IMR-90 (cell line): Measurements from ENCODE around the gene MYOM1. TPM values are rescaled to one million over a fixed set of nuclear protein-coding genes. Genes with fewer than 3 reads are reported as not detected.

Source experiments
- ATAC-seq: fragments of 200-7000 bp; cut with Tn5 transposase; 2 replicates; pipeline ENCODE4 v1.9.1; 2020; ENCODE audit warnings: low read depth, mild to moderate bottlenecking, moderate library complexity
- BruUV-seq: library from RNA; stranded (reverse); fragments of 400-500 nt; replicated peaks from 2 replicates; lab custom pipeline; 2021; lab: Mats Ljungman, UMichigan
- CTCF ChIA-PET: fragments of 300-600 bp; formaldehyde crosslinking; extraction: SDS; loops from one replicate; lab custom pipeline; 2021; ENCODE audit warnings: antibody characterized with exemption; lab: Yijun Ruan, JAX
- POLR2A ChIA-PET: fragments of 300-600 bp; sonication (Branson Sonifier 250); formaldehyde crosslinking; loops from one replicate; lab custom pipeline; 2022; ENCODE audit warnings: antibody characterized with exemption; ENCODE audit not compliant: unreplicated experiment; lab: Charles Lee
- DNase-seq: peaks from one replicate; pipeline ENCODE4 v3.0.0; 2013
- H2AFZ ChIP-seq: replicated peaks from 2 replicates; pipeline ENCODE3; 2013; ENCODE audit warnings: low read length, mild to moderate bottlenecking; ENCODE audit not compliant: poor library complexity
- H2AK5ac ChIP-seq: 2 replicates; pipeline ENCODE4 v1.6.1; 2013; ENCODE audit warnings: low read depth, low read length, inconsistent platforms
- H2AK9ac ChIP-seq: replicated peaks from 2 replicates; pipeline ENCODE3; 2013; ENCODE audit warnings: mild to moderate bottlenecking, low read depth, low read length, moderate library complexity; ENCODE audit not compliant: poor library complexity
- H2BK120ac ChIP-seq: 2 replicates; pipeline ENCODE4 v1.6.1; 2013; ENCODE audit warnings: low read depth, low read length, inconsistent platforms
- H2BK15ac ChIP-seq: 3 replicates; pipeline ENCODE4 v1.6.1; 2013; ENCODE audit warnings: low read depth, low read length, inconsistent platforms
- H2BK20ac ChIP-seq: 2 replicates; pipeline ENCODE4 v1.6.1; 2013; ENCODE audit warnings: low read depth, mild to moderate bottlenecking, inconsistent platforms, low read length, moderate library complexity
- H2BK5ac ChIP-seq: 2 replicates; pipeline ENCODE4 v1.6.1; 2013; ENCODE audit warnings: mild to moderate bottlenecking, low read depth, low read length, inconsistent platforms; ENCODE audit not compliant: poor library complexity, severe bottlenecking
- H3K14ac ChIP-seq: replicated peaks from 2 replicates; pipeline ENCODE4 v1.6.1; 2013; ENCODE audit warnings: low read depth, low read length, inconsistent platforms
- H3K18ac ChIP-seq: 2 replicates; pipeline ENCODE4 v1.6.1; 2013; ENCODE audit warnings: low read depth, low read length, control low read depth
- H3K23ac ChIP-seq: 2 replicates; pipeline ENCODE4 v1.6.1; 2013; ENCODE audit warnings: low read depth, low read length, inconsistent platforms
- H3K27ac ChIP-seq: 2 replicates; pipeline ENCODE4 v1.5.1; 2013; ENCODE audit warnings: mild to moderate bottlenecking, control low read depth, low read length; ENCODE audit not compliant: insufficient read depth
- H3K27me3 ChIP-seq: 2 replicates; pipeline ENCODE4 v1.6.1; 2013; ENCODE audit warnings: low read length; ENCODE audit not compliant: control insufficient read depth, insufficient read depth
- H3K36me3 ChIP-seq: 2 replicates; pipeline ENCODE4 v1.6.1; 2013; ENCODE audit warnings: low read length, mixed read lengths; ENCODE audit not compliant: control insufficient read depth, insufficient read depth
- H3K4ac ChIP-seq: 2 replicates; pipeline ENCODE4 v1.6.1; 2013; ENCODE audit warnings: low read depth, low read length, inconsistent platforms
- H3K4me1 ChIP-seq: 2 replicates; pipeline ENCODE4 v1.6.1; 2013; ENCODE audit warnings: low read length, mixed read lengths; ENCODE audit not compliant: control insufficient read depth, insufficient read depth
- H3K4me2 ChIP-seq: 2 replicates; pipeline ENCODE4 v1.6.1; 2013; ENCODE audit warnings: low read depth, mild to moderate bottlenecking, control low read depth, low read length, moderate library complexity
- H3K4me3 ChIP-seq: 2 replicates; pipeline ENCODE4 v1.5.1; 2013; ENCODE audit warnings: low read depth, mild to moderate bottlenecking, control low read depth, low read length, moderate library complexity; ENCODE audit not compliant: insufficient read depth
- H3K56ac ChIP-seq: 2 replicates; pipeline ENCODE4 v1.6.1; 2013; ENCODE audit warnings: low read length, inconsistent platforms; ENCODE audit not compliant: insufficient read depth; ENCODE audit errors: extremely low read depth
- H3K79me1 ChIP-seq, 2 experiments: 2 replicates each; pipeline ENCODE4 v1.6.1; 2013; ENCODE audit warnings: low read length in 2 of 2, inconsistent platforms in 1 of 2, low read depth in 1 of 2
- H3K9ac ChIP-seq: 2 replicates; pipeline ENCODE4 v1.6.1; 2013; ENCODE audit warnings: low read depth, low read length, control low read depth
- H3K9me1 ChIP-seq: 2 replicates; pipeline ENCODE4 v1.6.1; 2013; ENCODE audit warnings: low read length, inconsistent platforms; ENCODE audit not compliant: insufficient read depth
- H3K9me3 ChIP-seq: 2 replicates; pipeline ENCODE4 v1.6.1; 2013; ENCODE audit warnings: low read length; ENCODE audit not compliant: control insufficient read depth, insufficient read depth
- H4K20me1 ChIP-seq: 2 replicates; pipeline ENCODE4 v1.6.1; 2013; ENCODE audit warnings: low read length, inconsistent platforms; ENCODE audit not compliant: insufficient read depth
- H4K5ac ChIP-seq: 2 replicates; pipeline ENCODE4 v1.6.1; 2013; ENCODE audit warnings: mild to moderate bottlenecking, low read depth, low read length, control low read depth
- H4K8ac ChIP-seq, 2 experiments: 2 replicates each; pipeline ENCODE4 v1.6.1; 2013; ENCODE audit warnings: low read depth in 2 of 2, low read length in 2 of 2, control low read depth in 1 of 2, inconsistent platforms in 1 of 2
- H4K91ac ChIP-seq: 2 replicates; pipeline ENCODE4 v1.6.1; 2013; ENCODE audit warnings: low read depth, low read length, inconsistent platforms; ENCODE audit not compliant: insufficient read depth
- BHLHE40 ChIP-seq: fragments of 150-350 bp; IDR thresholded peaks from 2 replicates; pipeline ENCODE4 v1.6.1; 2016; ENCODE audit warnings: mild to moderate bottlenecking, low read depth, low read length
- CEBPB ChIP-seq: IDR thresholded peaks from 2 replicates; pipeline ENCODE4 v1.6.1; 2012; ENCODE audit warnings: low read depth, low read length, improper control_type of control experiment
- CHD1 ChIP-seq: IDR thresholded peaks from 2 replicates; pipeline ENCODE4 v1.6.1; 2012; ENCODE audit warnings: low read depth, low read length, improper control_type of control experiment
- ELK1 ChIP-seq: fragments of 150-350 bp; IDR thresholded peaks from 2 replicates; pipeline ENCODE4 v1.6.1; 2016; ENCODE audit warnings: low read depth, mild to moderate bottlenecking, low read length, moderate library complexity, borderline replicate concordance
- FOS ChIP-seq: fragments of 150-350 bp; IDR thresholded peaks from 2 replicates; pipeline ENCODE4 v1.6.1; 2016; ENCODE audit warnings: low read depth, low read length
- MAFK ChIP-seq: IDR thresholded peaks from 2 replicates; pipeline ENCODE4 v1.6.1; 2012; ENCODE audit warnings: low read depth, low read length, improper control_type of control experiment
- MAZ ChIP-seq: IDR thresholded peaks from 2 replicates; pipeline ENCODE4 v1.6.1; 2012; ENCODE audit warnings: low read depth, mild to moderate bottlenecking, low read length, improper control_type of control experiment, moderate library complexity, borderline replicate concordance
- MXI1 ChIP-seq: IDR thresholded peaks from 2 replicates; pipeline ENCODE4 v1.6.1; 2012; ENCODE audit warnings: low read depth, mild to moderate bottlenecking, low read length, moderate library complexity, borderline replicate concordance
- NFE2L2 ChIP-seq: fragments of 150-350 bp; IDR thresholded peaks from 2 replicates; pipeline ENCODE4 v1.6.1; 2016; ENCODE audit warnings: low read depth, mild to moderate bottlenecking, low read length
- POLR2A ChIP-seq: IDR thresholded peaks from 2 replicates; pipeline ENCODE4 v1.6.1; 2012; ENCODE audit warnings: mild to moderate bottlenecking, low read depth, low read length
- RAD21 ChIP-seq: IDR thresholded peaks from 2 replicates; pipeline ENCODE4 v1.6.1; 2012; ENCODE audit warnings: low read length, improper control_type of control experiment
- RCOR1 ChIP-seq: IDR thresholded peaks from 2 replicates; pipeline ENCODE4 v1.6.1; 2012; ENCODE audit warnings: mild to moderate bottlenecking, low read length, improper control_type of control experiment; ENCODE audit not compliant: insufficient replicate concordance
- RFX5 ChIP-seq: IDR thresholded peaks from 2 replicates; pipeline ENCODE4 v1.8.0; 2012; ENCODE audit warnings: low read depth, mild to moderate bottlenecking, low read length, moderate library complexity
- SMC3 ChIP-seq: fragments of 150-350 bp; IDR thresholded peaks from 2 replicates; pipeline ENCODE4 v1.6.1; 2016; ENCODE audit warnings: low read depth, mild to moderate bottlenecking, antibody characterized with exemption, low read length, moderate library complexity
- WGBS, 2 experiments: methylation state at CpG; one replicate each; pipeline versions ENCODE4 v1.1.5 to v1.1.7; 2013; ENCODE audit warnings: missing lambda C conversion rate in 2 of 2; ENCODE audit not compliant: insufficient read length in 1 of 2; ENCODE audit errors: extremely low coverage in 2 of 2; 5-methylcytosine and 5-hydroxymethylcytosine counted together
- dilution Hi-C: fragments of 300-500 bp; cut with HindIII; formaldehyde crosslinking; loops from one replicate; pipeline ENCODE4 v1.14.3; 2018; ENCODE audit warnings: low sequenced_read_pairs; ENCODE audit not compliant: unreplicated experiment
- in situ Hi-C: fragments of 300-500 bp; cut with MboI; formaldehyde crosslinking; loops from 3 replicates; pipeline ENCODE4 v1.14.3; 2019; ENCODE audit warnings: low sequenced_read_pairs, inconsistent platforms, mixed read lengths
- intact Hi-C: fragments of 100-400 bp; cut with micrococcal nuclease; formaldehyde crosslinking; loops from 2 replicates; pipeline ENCODE4 v1.10.0; 2022
- polyA plus RNA-seq, 3 experiments: library from polyadenylated mRNA; depleted of rRNA; stranded (reverse); fragments of >200 nt; gene quantifications; 2 replicates each; pipeline ENCODE4 v1.2.3, GENCODE V29; 2012; ENCODE audit warnings: low replicate concordance in 1 of 3
- total RNA-seq: library from RNA; depleted of rRNA; stranded (reverse); fragments of >200 nt; gene quantifications from 2 replicates; pipeline ENCODE4 v1.2.3, GENCODE V29; 2012
- TF ChIP-seq, protein P1 (sequence below): fragments of 150-350 bp; IDR thresholded peaks from 2 replicates; pipeline ENCODE4 v1.6.1; 2017; ENCODE audit warnings: mild to moderate bottlenecking, antibody characterized with exemption, low read length, low read depth
- TF ChIP-seq, protein P2 (sequence below): conservative IDR thresholded peaks from 2 replicates; pipeline ENCODE4 v1.5.1; 2012; ENCODE audit warnings: mild to moderate bottlenecking, low read depth, low read length, improper control_type of control experiment

MYOM1 gene
- total and polyA plus RNA-seq, 2 of the 4 experiments (the other 2 are of a cell fraction) = under 0.01 to 0.10 TPM

DNA sequence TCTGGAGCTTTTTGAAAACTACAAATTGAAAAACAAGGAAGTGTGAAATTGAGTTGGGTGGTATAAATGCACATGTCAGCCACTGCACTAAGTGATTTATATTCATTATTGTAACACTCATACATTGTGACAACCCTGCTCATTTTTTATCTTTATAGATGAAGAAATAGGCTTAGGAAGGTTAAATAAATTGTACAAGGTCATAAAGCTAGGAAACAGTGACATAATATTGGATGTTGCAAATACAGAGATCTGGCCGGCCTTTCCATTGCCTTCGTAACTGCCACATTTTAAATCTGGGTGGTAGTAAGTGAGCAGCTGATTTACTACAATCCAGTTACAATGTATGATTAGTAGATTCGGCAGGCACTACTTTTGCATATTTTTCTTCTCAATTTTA lies 130.2 kb downstream of the MYOM1 start:
- Histone ChIP-seq H3K23ac (no peak overlapping the region), H2AK9ac (no peak overlapping the region), H3K18ac (no peak overlapping the region), H4K20me1 (no peaks in the 10 kb centered on the region), H4K8ac (no peak overlapping the region), H2AK5ac (no peak overlapping the region), H3K36me3 (no peaks in the 10 kb centered on the region), H3K27me3 (no peaks in the 10 kb centered on the region; the same call in 1 of the 2 replicates), H2BK15ac (no peak overlapping the region), H3K9me1 (peaks cover 12% of the 10 kb centered on the region), H2BK5ac (no peak overlapping the region), H3K79me1 (no peaks in the 10 kb centered on the region), H4K91ac (no peak overlapping the region), H4K5ac (no peak overlapping the region), H2BK120ac (no peak overlapping the region), H3K27ac (no peak overlapping the region), H3K4me3 (no peak overlapping the region), H3K14ac (no peak overlapping the region), H3K9me3 (no peaks in the 10 kb centered on the region), H3K4me2 (no peak overlapping the region; the same call in 1 of the 2 replicates), H3K56ac (no peak overlapping the region), H2BK20ac (no peak overlapping the region), H3K4ac (no peak overlapping the region), H2AFZ (no peak overlapping the region), H3K9ac (no peak overlapping the region), H3K4me1 (peaks cover 3% of the 10 kb centered on the region; the same call in 1 of the 2 replicates)
- BruUV-seq = no TSS peak
- DNase-seq (no peak), ATAC-seq (no peak)
- CTCF ChIA-PET = interaction anchor here (0.7 to 0.9 kb wide), 2 partner anchors 8 to 17 kb away, joined by 3 read pairs; no protein-coding TSS in a partner anchor
- dilution Hi-C loops = no loop called here
- no CpG with 5 or more reads among the region's 3 CpGs for WGBS, 2 experiments
- POLR2A ChIA-PET = interaction anchor here (0.7 kb wide), 1 partner anchor 10 kb away, joined by 9 read pairs; no protein-coding TSS in a partner anchor
- intact Hi-C loops = loop anchor here (5.0 kb wide), 1 partner anchor 62 kb away; no protein-coding TSS in a partner anchor
- TF ChIP-seq RFX5 (no peak), ELK1 (no peak), MAFK (no peak), CHD1 (no peak), RAD21 (no peak), SMC3 (no peak), FOS (no peak), MXI1 (no peak), CEBPB (no peak), NFE2L2 (no peak), POLR2A (no peak), MAZ (no peak), BHLHE40 (no peak), RCOR1 (no peak)
- TF ChIP-seq, protein P1, sequence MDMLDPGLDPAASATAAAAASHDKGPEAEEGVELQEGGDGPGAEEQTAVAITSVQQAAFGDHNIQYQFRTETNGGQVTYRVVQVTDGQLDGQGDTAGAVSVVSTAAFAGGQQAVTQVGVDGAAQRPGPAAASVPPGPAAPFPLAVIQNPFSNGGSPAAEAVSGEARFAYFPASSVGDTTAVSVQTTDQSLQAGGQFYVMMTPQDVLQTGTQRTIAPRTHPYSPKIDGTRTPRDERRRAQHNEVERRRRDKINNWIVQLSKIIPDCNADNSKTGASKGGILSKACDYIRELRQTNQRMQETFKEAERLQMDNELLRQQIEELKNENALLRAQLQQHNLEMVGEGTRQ = no peak
- TF ChIP-seq, protein P2, sequence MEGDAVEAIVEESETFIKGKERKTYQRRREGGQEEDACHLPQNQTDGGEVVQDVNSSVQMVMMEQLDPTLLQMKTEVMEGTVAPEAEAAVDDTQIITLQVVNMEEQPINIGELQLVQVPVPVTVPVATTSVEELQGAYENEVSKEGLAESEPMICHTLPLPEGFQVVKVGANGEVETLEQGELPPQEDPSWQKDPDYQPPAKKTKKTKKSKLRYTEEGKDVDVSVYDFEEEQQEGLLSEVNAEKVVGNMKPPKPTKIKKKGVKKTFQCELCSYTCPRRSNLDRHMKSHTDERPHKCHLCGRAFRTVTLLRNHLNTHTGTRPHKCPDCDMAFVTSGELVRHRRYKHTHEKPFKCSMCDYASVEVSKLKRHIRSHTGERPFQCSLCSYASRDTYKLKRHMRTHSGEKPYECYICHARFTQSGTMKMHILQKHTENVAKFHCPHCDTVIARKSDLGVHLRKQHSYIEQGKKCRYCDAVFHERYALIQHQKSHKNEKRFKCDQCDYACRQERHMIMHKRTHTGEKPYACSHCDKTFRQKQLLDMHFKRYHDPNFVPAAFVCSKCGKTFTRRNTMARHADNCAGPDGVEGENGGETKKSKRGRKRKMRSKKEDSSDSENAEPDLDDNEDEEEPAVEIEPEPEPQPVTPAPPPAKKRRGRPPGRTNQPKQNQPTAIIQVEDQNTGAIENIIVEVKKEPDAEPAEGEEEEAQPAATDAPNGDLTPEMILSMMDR = no peak
- in situ Hi-C loops = no loop called here
